ENCODE results near the gene SRSF6.
"Not testable (repeated sequence)": the region's sequence is repeated elsewhere in the genome, so short reads cannot be mapped to it uniquely, and the experiment has no call there.

The SRSF6 gene

GRCh38 chr20:43440531-43440930 is 17.2 kb upstream of the SRSF6 start:
- DNase-seq (ENCODE audit: low spot score in 2 of 2) (no peak), ATAC-seq (no peak)
- H3K4me3 Mint-ChIP-seq = no peak overlapping the region
- H3K9me3 Mint-ChIP-seq = no peaks in the 10 kb centered on the region
- H3K4me1 Mint-ChIP-seq = no peaks in the 10 kb centered on the region
- peak overlapping the region; percentile 26 for H3K27ac Mint-ChIP-seq
- H3K36me3 Mint-ChIP-seq = no peaks in the 10 kb centered on the region

DNA sequence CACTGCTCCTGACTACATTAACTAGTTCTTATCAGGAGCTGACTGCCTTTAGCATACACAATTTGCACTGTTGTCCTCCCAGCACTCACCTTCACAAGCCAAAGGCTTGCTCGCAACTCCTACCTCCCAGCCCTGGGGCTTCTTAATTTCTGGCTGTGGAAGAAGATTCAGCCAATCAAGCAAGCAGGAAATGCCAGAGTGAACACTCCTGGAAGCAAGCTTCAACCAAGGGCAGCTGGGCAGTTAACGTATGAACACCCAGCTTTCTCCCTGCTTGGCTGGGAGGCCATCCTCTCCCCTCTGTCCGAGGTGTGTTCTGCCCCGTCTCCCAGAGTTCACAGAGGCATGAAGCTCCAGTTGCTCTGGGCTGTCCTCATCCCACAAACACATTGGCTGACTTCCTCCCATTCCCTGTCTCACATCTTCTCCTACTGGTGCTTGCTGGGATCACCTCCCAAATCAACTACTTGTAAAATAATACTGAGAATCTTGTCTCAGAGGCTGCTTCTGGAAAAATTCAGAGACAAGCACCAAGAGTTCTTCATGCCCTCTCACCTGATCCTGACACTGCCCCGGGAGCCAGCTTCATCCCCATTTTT is 15.3 kb upstream of the SRSF6 start:
- Mint-ChIP-seq H3K4me1 (no peaks in the 10 kb centered on the region), H3K36me3 (no peaks in the 10 kb centered on the region), H3K4me3 (no peak overlapping the region), H3K9me3 (no peaks in the 10 kb centered on the region), H3K27ac (no peak overlapping the region)
- DNase-seq (ENCODE audit: low spot score in 2 of 2) = no peak
- ATAC-seq = no peak

DNA sequence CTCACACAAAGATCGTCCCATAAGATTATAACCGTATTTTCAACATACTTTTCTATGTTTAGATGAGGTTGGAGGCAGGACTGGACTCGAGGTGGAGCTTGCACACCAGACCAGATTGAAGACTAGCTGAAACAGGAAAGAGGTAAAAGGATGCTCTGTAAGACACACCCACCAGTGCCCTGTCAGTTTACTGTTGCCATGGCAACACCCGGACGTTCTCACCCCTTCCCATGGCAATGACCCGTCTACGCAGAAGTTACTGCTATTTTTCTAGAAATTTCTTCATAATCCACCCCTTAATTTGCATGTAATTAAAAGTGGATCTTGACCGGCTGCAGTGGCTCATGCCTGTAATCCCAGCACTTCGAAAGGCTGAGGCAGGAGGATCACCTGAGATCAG is 13.6 kb upstream of the SRSF6 start:
- ATAC-seq = no peak
- Mint-ChIP-seq H3K4me1 (peaks cover 6% of the 10 kb centered on the region), H3K4me3 (no peak overlapping the region), H3K9me3 (no peaks in the 10 kb centered on the region), H3K36me3 (no peaks in the 10 kb centered on the region), H3K27ac (no peak overlapping the region)
- DNase-seq (ENCODE audit: low spot score in 2 of 2) = no peak

DNA sequence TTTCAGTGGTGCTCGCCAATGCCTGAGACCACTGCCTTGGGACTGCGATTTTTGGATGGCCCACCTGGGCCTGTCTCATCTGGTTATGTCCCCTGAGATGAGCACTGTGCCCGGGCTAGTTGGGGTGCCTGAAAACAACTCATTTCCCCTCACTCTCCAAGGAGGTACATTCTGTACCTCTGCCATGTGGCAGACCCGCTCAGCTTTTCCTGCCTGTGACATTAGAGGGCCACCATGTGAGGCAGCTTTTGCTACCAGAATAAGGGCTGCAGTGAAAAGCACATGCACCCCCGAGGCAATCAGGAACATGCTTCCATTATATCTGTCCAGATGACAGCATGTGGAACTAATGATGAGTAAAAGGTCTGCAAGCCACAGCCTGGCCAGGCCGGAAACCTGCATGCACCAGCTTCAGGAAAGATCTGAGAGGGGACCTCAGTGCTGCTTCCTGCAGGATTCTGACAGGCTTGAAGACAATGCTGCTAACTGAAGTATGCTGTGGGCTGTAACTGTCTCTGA is 11.3 kb upstream of the SRSF6 start:
- H3K36me3 Mint-ChIP-seq = no peaks in the 10 kb centered on the region
- peaks cover 6% of the 10 kb centered on the region for H3K4me1 Mint-ChIP-seq
- H3K4me3 Mint-ChIP-seq = no peak overlapping the region
- no peak for ATAC-seq
- no peak for DNase-seq (ENCODE audit: low spot score in 2 of 2)
- H3K27ac Mint-ChIP-seq = no peak overlapping the region
- no peaks in the 10 kb centered on the region for H3K9me3 Mint-ChIP-seq

GRCh38 chr20:43448431-43448747 is 9.3 kb upstream of the SRSF6 start:
- DNase-seq (ENCODE audit: low spot score in 2 of 2); H3K36me3 Mint-ChIP-seq; H3K4me1 Mint-ChIP-seq; H3K4me3 Mint-ChIP-seq; ATAC-seq; H3K9me3 Mint-ChIP-seq: not testable (repeated sequence)
- peak overlapping the region; percentile 38 for H3K27ac Mint-ChIP-seq

DNA sequence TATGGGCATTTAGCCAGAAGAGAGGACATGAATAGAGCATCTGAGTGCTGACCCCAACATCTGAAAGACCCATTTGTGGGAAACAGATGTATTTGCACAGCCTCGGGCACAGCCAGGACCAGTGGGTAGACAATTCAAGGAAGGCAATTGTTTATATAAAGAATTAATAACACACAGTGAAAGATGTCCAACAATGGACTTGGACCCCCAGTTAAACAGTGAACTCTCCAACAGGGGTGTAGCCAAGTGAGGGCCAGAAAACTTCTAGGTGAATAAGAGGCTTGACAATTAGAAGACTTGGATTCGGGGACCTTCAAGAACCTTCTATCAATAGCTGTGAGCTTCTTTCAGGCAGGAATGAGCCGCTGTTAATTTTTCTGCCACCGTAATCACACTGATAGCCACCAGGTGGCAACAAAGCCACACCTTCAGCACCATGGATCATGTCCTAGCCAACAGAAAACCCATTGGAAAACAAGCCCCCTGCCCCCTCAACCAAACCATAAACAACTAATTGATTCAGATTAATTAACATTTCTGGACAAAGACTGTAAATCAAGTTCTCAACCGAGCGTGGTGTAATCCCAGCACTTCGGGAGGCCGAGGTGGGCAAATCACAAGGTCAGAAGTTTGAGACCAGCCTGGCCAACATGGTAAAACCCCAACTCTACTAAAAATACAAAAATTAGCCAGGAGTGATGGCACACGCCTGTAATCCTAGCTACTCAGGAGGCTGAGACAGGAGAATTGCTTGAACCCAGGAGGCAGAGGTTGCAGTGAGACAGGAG is 8.8 kb upstream of the SRSF6 start:
- H3K36me3 Mint-ChIP-seq = no peaks in the 10 kb centered on the region
- no peaks in the 10 kb centered on the region for H3K9me3 Mint-ChIP-seq
- H3K27ac Mint-ChIP-seq = no peak overlapping the region
- peaks cover 6% of the 10 kb centered on the region for H3K4me1 Mint-ChIP-seq
- no peak overlapping the region for H3K4me3 Mint-ChIP-seq
- DNase-seq (ENCODE audit: low spot score in 2 of 2) (peak in 1 of 2 donors; percentile 62), ATAC-seq (peak; percentile 60)

- no peaks in the 10 kb centered on the region for H3K36me3 Mint-ChIP-seq
- no peak for ATAC-seq
- no peaks in the 10 kb centered on the region for H3K9me3 Mint-ChIP-seq
- peaks cover 6% of the 10 kb centered on the region for H3K4me1 Mint-ChIP-seq
- DNase-seq (ENCODE audit: low spot score in 2 of 2) = no peak
- H3K27ac Mint-ChIP-seq = no peak overlapping the region
- H3K4me3 Mint-ChIP-seq = no peak overlapping the region
Measured at GRCh38 chr20:43450841-43451799, 6.6 kb upstream of the SRSF6 start.

GRCh38 chr20:43452404-43453126 is 5.1 kb upstream of the SRSF6 start:
- DNase-seq (ENCODE audit: low spot score in 2 of 2) (no peak), ATAC-seq (no peak)
- no peak overlapping the region for H3K27ac Mint-ChIP-seq
- no peaks in the 10 kb centered on the region for H3K9me3 Mint-ChIP-seq
- H3K4me1 Mint-ChIP-seq = peaks cover 12% of the 10 kb centered on the region
- H3K36me3 Mint-ChIP-seq = peaks cover 9% of the 10 kb centered on the region
- H3K4me3 Mint-ChIP-seq = no peak overlapping the region

- peaks cover 46% of the 10 kb centered on the region for H3K36me3 Mint-ChIP-seq
- ATAC-seq; H3K9me3 Mint-ChIP-seq; DNase-seq (ENCODE audit: low spot score in 2 of 2); H3K27ac Mint-ChIP-seq: not testable (repeated sequence)
- peaks cover 30% of the 10 kb centered on the region for H3K4me1 Mint-ChIP-seq
- peak overlapping the region; percentile 94 for H3K4me3 Mint-ChIP-seq
Measured at GRCh38 chr20:43456252-43456651, 1.4 kb upstream of the SRSF6 start.

GRCh38 chr20:43456809-43457639 is 672 bp upstream of the SRSF6 start:
- peaks cover 30% of the 10 kb centered on the region for H3K4me1 Mint-ChIP-seq
- H3K27ac Mint-ChIP-seq = peak overlapping the region; percentile 99
- no peaks in the 10 kb centered on the region for H3K9me3 Mint-ChIP-seq
- DNase-seq (ENCODE audit: low spot score in 2 of 2) (no peak), ATAC-seq (peak; percentile 84)
- peaks cover 54% of the 10 kb centered on the region for H3K36me3 Mint-ChIP-seq
- H3K4me3 Mint-ChIP-seq = peak overlapping the region; percentile 94

- Mint-ChIP-seq H3K36me3 (peaks cover 68% of the 10 kb centered on the region), H3K27ac (peak overlapping the region; percentile 99), H3K4me3 (peak overlapping the region; percentile 94), H3K4me1 (peaks cover 34% of the 10 kb centered on the region), H3K9me3 (no peaks in the 10 kb centered on the region)
- ATAC-seq (peak; percentile 1), DNase-seq (ENCODE audit: low spot score in 2 of 2) (peak in 1 of 2 donors; percentile 59)
Measured at GRCh38 chr20:43458422-43458924, 777 bp downstream of the SRSF6 start.

DNA sequence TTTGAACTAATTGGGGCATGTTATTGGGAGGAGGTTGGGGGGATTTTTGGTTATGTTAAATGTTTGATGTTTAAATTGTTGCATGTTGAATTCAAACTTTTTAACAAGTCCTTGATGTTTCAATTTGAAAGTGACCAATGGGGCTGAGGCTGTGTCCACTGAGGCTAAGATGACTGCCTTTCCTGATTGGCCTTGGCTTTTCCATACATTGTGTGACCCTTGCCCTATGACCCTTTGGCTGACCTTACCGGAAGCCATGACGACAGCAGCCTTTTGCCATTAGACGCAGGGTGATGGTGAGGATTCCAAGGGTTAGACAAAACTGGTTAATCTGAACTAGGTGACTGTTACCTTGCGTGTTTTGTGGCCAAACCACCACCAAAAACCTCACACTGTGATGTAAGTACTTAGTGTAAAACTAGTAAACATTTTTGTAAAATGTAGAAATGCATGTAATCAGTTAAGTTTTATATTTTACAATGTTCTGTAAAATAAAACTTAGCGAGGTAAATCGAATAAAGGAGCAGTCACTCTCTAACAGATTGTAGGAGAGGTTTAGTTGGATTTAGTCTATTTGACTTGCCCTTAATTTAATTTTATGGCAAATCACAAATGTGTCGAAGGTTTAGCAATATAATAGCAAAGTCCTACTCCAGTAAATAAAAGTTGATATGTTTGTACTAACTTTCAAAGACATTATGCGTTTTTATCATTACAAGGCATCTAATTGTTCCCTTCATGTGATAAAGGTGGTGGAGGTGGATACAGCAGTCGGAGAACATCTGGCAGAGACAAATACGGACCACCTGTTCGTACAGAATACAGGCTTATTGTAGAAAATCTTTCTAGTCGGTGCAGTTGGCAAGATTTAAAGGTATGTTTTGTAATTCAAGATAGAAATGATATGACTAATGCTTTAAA is 1.6 kb downstream of the SRSF6 start:
- H3K9me3 Mint-ChIP-seq = no peaks in the 10 kb centered on the region
- peaks cover 76% of the 10 kb centered on the region for H3K36me3 Mint-ChIP-seq
- H3K4me1 Mint-ChIP-seq = peaks cover 36% of the 10 kb centered on the region
- peak overlapping the region; percentile 99 for H3K27ac Mint-ChIP-seq
- peak overlapping the region; percentile 94 for H3K4me3 Mint-ChIP-seq
- DNase-seq (ENCODE audit: low spot score in 2 of 2) = no peak
- ATAC-seq = no peak

DNA sequence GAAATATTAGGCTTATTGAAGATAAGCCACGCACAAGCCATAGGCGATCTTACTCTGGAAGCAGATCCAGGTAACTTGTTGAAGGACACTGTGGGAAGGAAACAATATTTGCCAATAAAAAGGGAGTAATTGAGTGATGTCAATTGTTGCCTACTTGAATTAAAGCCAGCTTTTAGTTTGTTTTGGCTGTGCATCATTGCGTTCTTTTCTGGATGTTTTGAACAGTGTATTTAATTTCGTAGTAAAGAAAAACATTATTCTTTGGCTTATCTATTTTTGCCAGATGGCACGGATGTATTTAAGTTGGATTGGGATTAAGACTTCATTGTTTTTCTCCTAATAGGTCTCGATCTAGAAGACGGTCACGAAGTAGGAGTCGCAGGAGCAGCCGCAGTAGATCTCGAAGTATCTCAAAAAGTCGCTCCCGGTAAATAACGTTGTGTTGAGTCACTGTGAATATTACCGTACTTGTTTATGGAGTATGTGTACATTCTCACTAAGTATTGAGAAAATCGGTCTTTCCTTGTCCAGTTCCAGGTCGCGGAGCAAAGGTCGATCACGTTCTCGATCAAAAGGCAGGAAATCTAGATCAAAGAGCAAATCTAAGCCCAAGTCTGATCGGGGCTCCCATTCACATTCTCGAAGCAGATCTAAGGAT is 2.6 kb downstream of the SRSF6 start:
- H3K9me3 Mint-ChIP-seq = no peaks in the 10 kb centered on the region
- ATAC-seq (no peak), DNase-seq (ENCODE audit: low spot score in 2 of 2) (no peak)
- peaks cover 86% of the 10 kb centered on the region for H3K36me3 Mint-ChIP-seq
- H3K4me1 Mint-ChIP-seq = peaks cover 36% of the 10 kb centered on the region
- peak overlapping the region; percentile 99 for H3K27ac Mint-ChIP-seq
- H3K4me3 Mint-ChIP-seq = peak overlapping the region; percentile 11

Measured in stimulated activated effector memory CD8-positive, alpha-beta T cell treated with anti-CD3 and anti-CD28 coated beads, Interleukin-12 subunit alpha, Interleukin-12 subunit beta, amount 100 ng/mL, for 72 hours (primary cell).